HG02970 (cell line): ENCODE data around the gene MYF6.

ENCODE experiments used
- ATAC-seq: cut with Tn5 transposase; IDR thresholded peaks from one replicate; pipeline ENCODE4 v1.9.1; 2021; ENCODE audit warnings: mild to moderate bottlenecking, moderate library complexity, moderate number of reproducible peaks; ENCODE audit not compliant: unreplicated experiment, low FRiP score

The MYF6 gene

DNA sequence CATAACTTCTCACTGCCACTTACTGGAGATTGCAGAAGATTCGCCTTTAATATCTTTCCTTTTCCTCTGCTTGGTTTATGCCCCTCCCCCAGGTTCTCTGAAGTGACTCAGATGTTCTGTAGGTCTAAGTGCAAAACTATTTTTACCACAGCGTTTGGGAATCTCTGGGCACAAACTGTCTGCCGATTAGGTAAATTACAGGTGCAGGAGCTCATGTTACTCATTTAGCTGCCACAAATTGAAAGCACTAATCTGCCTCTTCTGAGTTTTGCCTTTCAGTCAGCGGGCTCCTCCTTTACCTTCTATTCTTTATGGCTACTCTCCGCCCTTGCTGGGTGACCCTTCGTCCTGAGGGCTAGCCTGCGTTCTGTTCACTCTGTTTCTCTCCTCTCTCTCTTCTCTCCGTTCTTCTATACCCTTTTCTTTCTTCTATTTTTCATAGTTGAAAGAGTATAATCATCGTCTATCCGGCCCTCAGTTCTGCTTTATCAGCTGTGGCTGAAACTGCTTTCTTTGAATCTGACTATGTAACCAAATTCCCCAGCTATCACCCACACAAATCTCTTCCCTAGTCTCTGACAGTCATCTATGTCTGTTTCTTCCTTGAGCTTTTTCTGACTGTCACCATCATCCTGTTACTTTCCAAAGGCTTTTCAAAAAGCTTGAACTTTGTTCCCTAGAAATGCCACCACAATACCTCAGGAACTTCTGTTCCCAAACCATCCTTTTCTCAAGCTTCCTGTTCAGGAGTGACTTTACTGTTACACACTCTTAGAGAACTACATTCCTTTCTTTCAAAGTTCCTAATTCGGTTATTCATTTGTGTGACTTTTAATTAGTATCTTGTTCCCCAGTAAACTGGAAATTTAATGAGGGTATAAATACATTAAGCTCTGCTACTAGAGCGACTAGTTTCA is 4.3 kb upstream of the MYF6 start:
- ATAC-seq: no peak

DNA sequence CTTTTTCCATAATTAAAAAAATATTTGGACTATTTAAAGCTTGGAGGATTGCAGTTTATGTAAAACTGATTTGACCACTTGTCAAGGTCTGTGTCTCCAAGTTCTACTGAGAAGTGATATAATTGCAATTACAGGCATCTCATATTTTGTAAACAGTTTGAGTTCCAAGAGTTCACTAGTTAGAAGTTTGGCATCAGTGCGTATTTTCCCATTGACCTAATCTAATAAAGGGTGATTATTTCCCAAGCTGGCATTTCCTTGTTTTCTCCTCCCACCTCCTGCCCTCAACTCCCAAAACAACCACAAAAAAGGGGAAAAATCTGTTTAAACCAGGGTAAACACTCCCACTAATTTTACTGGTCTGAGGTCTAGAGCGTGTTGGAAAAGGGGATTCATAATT is 3.0 kb upstream of the MYF6 start:
- ATAC-seq: no peak

DNA sequence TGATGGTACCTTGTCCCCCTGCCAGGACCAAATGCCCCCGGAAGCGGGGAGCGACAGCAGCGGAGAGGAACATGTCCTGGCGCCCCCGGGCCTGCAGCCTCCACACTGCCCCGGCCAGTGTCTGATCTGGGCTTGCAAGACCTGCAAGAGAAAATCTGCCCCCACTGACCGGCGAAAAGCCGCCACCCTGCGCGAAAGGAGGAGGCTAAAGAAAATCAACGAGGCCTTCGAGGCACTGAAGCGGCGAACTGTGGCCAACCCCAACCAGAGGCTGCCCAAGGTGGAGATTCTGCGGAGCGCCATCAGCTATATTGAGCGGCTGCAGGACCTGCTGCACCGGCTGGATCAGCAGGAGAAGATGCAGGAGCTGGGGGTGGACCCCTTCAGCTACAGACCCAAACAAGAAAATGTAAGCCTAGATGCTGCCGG is 410 bp downstream of the MYF6 start:
- ATAC-seq: no peak

GRCh38 chr12:80708259-80708974 is 983 bp downstream of the MYF6 start:
- ATAC-seq: no peak

- no peak for ATAC-seq
Measured at GRCh38 chr12:80708975-80709328, 1.5 kb downstream of the MYF6 start.

DNA sequence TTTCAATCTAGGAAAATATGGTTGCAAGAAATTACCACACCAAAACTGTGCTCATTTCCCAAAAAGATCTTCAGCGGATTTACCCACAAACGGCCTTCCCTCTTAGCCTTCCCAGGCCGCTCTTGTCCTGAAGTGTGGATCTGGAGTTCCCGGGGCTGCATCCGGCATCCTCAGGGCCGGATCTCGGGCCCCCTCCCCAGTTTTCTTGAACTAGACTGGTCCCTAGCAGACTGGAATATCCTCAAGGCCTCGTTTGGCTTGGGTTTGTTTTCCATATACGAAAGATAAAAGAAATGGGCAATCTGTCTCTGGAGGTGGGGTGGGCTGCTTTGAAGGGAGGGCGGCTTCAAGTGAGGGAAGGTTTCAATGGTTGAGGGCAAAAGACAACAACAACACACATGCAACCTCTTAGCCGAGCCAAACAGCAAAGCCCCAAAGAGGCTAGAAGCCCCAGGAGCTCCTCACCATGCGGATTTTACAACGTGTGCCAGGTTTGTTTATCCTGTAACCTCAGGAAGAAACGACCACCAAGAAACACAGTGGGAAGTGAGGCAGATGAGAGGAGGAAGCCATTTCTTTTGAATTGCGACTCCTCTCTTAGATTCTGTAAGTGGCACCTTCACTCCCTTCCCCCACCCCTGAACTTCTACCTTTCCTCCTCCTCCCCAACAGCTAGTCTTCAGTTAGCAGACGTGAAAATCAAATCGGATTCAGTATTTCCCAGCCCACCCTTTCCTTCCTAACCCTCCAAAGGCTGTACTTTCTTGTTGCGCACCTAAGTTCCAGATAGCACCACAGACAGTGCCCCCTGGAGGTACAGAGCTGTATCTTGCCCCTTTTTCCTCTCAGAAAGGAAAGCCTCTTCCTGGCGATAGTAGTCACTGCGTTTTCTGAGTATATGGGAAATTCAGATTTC is 2.6 kb downstream of the MYF6 start:
- no peak for ATAC-seq

GRCh38 chr12:80710727-80711449 is 3.5 kb downstream of the MYF6 start:
- ATAC-seq: no peak

DNA sequence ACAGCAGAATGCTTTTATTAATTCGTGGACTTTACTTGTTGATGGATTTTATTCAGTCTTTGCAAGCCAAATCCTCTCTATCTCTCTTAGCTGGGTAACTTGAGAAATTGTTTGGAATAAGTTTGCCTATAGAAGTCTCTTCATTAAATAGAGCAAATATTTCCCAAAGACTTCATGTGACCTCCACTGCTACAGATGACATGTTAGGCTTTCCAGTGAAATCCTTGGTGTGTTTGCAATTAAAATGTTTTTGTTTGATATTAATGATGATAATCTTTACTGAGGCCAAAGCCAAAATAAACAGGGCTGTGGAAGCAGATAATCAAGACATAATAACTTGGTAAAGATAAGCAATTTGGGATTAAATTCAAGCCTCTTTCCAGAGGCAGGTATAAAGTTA is 4.4 kb downstream of the MYF6 start:
- no peak for ATAC-seq

- ATAC-seq: no peak
Measured at GRCh38 chr12:80712866-80713265, 5.4 kb downstream of the MYF6 start.

DNA sequence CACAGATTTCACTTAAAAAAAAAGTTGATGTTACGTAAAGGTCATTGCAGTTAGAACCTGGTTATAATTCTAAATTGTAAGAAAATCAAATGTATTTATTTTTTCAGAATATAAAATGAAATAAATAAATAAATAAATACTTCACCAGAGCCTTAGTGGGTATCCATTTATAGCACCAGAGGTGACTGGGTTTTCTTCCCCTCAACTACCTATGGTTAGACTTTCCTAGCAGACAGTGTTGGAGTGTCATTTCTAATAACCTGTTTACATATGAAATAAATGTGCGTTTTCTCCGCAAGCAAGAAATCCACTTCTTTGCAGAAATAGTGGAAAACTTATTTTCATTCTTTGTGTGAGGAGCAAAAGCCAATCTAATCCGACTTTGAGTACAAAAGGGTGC is 6.0 kb downstream of the MYF6 start:
- ATAC-seq: no peak

DNA sequence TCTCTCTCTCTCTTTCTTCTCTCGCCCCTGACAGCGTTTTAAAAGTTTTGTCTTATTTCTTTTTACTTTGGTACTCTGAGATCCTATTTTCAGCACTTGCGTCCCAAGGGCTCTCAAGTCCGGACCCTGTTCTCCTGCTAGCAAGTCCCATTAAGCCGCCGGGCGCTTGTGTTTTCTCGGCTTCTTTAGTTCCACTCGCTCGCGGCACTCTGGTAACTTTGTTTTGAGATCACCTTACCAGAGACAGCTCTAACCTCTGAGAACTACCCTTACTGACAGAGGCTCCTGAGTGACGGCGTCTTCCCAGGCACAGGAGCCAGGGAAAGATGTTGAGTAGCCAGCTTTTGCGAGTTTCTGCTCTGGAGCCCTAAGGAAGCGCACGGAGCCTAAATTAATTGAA is 6.6 kb downstream of the MYF6 start:
- ATAC-seq: no peak

- no peak for ATAC-seq
Measured at GRCh38 chr12:80714846-80715245, 7.4 kb downstream of the MYF6 start.

DNA sequence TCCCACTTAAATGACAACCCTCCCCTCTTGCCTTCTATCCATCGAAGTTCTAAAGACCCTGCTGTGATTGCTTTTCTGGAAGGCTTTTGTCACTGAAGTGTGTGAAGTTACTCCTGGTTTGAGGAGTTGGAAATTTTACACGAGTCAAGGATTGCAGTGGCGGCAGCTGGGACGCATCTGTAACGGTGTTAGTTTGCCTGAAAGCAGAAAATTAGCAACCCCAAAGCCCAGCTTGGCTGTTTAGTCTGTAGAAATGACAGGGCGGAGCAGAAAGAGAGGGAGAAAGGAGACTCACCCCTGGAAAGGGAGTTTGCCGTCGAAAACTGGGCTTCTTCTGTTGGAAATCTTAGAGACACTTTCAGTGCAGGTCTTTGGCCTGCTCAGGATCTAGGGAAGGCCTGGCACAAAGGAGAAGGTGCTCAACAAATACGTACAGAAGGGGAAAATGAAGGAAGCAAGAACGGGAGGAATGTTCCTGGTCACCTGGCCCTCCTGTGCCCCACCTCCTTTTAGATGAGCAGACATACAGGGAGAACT is 8.3 kb downstream of the MYF6 start:
- ATAC-seq: no peak

DNA sequence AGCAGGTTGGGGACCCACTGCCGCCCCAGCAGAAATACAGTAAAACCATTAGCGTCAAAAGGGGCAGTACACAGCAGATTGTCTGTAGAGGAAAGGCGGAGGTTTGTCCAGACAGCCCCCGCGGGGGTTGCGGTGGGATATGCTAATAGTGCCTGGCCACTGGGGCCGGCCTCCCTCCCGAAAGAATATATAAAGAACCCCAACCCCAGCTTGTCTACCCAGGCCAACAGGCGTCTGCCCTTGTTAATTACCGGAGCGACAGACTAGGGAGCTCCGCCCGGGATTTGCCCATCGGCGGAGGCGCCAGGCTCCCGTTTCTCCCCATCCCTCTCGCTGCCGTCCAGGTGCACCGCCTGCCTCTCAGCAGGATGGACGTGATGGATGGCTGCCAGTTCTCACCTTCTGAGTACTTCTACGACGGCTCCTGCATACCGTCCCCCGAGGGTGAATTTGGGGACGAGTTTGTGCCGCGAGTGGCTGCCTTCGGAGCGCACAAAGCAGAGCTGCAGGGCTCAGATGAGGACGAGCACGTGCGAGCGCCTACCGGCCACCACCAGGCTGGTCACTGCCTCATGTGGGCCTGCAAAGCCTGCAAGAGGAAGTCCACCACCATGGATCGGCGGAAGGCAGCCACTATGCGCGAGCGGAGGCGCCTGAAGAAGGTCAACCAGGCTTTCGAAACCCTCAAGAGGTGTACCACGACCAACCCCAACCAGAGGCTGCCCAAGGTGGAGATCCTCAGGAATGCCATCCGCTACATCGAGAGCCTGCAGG is 9.4 kb downstream of the MYF6 start, which contains the start of gene MYF5:
Gene MYF5, plus strand, starts transcription at position 217 of the 774 bp plus-strand sequence. Its CDS starts 152 bp downstream, at position 369.
- ATAC-seq: no peak

DNA sequence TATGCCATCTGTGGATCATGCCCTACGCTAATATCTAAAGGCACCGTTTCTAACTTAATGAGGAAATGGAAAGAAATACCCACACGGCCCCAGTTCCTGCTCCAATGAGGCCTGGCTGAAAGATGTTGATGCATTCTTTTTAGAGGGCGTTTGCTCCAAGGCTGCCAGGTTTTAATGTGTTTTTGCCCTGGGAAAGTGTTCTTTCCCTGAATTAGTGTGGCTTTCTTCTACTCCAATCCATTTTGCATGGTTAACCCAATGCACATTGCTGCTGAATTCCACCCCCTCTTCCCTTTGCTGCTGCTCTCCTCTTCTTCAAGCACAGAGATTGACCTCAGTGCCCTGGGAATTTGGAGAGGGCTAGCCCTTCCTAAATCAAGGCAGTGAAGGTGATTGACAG is 10.4 kb downstream of the MYF6 start:
- no peak for ATAC-seq

- ATAC-seq: no peak
Measured at GRCh38 chr12:80720516-80720915, 13.1 kb downstream of the MYF6 start.

- ATAC-seq: no peak
Measured at GRCh38 chr12:80721326-80721725, 13.9 kb downstream of the MYF6 start.

- ATAC-seq: no peak
Measured at GRCh38 chr12:80745851-80746505, 38.5 kb downstream of the MYF6 start.

- no peak for ATAC-seq
Measured at GRCh38 chr12:80747800-80748199, 40.4 kb downstream of the MYF6 start.
